ENCODE measurements around the gene PLCXD1. TPM values are rescaled to one million over a fixed set of nuclear protein-coding genes. Genes with fewer than 3 reads are reported as not detected.
A peak's percentile ranks its signal among the peaks of the same experiment; 100 is the strongest.

The PLCXD1 gene
- total and polyA plus RNA-seq, 9 of the 15 experiments (the other 6 are each of a cell fraction or from before 2014, with no cell fraction given): 6.0 to 60.2 (median 39.5) TPM

- TF ChIP-seq HMGXB4 (CRISPR knock-in tag; IDR thresholded peaks at IDR 0.05) (no peak), MBD2 (IDR thresholded peaks at IDR 0.05; ENCODE audit: borderline replicate concordance, low read depth) (peak; percentile 90; the same call in 1 of the 2 replicates), PURB (CRISPR knock-in tag; IDR thresholded peaks at IDR 0.05; ENCODE audit: low read depth) (no peak), TEAD2 (tag; IDR thresholded peaks at IDR 0.05) (no peak), PTBP1 (IDR thresholded peaks at IDR 0.05; ENCODE audit: low read depth, low read length) (no peak), FOXK2 (conservative IDR thresholded peaks at IDR 0.05 in 1 of 2, IDR thresholded peaks at IDR 0.05 in 1 of 2; ENCODE audit: low read depth in 2 of 2) (peak in 1 of 2 experiments; percentile 70; a peak in 1 of 4 replicates), LARP7 (IDR thresholded peaks at IDR 0.05) (no peak), ARID4B (CRISPR knock-in tag; IDR thresholded peaks at IDR 0.05) (no peak), ZFP36 (IDR thresholded peaks at IDR 0.05; ENCODE audit: low read depth, low read length, partially characterized antibody) (no peak), KLF6 (CRISPR knock-in tag; IDR thresholded peaks at IDR 0.05; ENCODE audit: borderline replicate concordance) (no peak), MYC (IDR thresholded peaks at IDR 0.05; ENCODE audit: low read depth, low read length) (peak; percentile 69), MYC (CRISPR knock-in tag; IDR thresholded peaks at IDR 0.05; ENCODE audit: borderline replicate concordance, low read depth) (no peak), PHF8 (IDR thresholded peaks at IDR 0.05; ENCODE audit: borderline replicate concordance, low read length) (peak; percentile 33; the same call in 1 of the 2 replicates), ZBTB8A (IDR thresholded peaks at IDR 0.05; ENCODE audit: partially characterized antibody) (no peak), ZFP30 (CRISPR knock-in tag; IDR thresholded peaks at IDR 0.05; ENCODE audit: borderline replicate concordance) (no peak), CBFA2T3 (IDR thresholded peaks at IDR 0.05) (no peak), BCLAF1 (IDR thresholded peaks at IDR 0.05; ENCODE audit: borderline replicate concordance in 1 of 2, control insufficient read depth in 1 of 2, low read depth in 2 of 2, low read length in 1 of 2) (no peak), GTF2A2 (tag; IDR thresholded peaks at IDR 0.05) (no peak)
Observed at GRCh38 chrX:318739-319578, 37.8 kb downstream of the PLCXD1 start, which contains the start of gene GTPBP6 (continued).
